Activated CD4-positive, alpha-beta T cell treated with anti-CD3 and anti-CD28 coated beads for 36 hours (primary cell): ENCODE data around the gene RNF145. TPM values are rescaled to one million over a fixed set of nuclear protein-coding genes. Genes with fewer than 3 reads are reported as not detected.
"Not testable (repeated sequence)": the region's sequence is repeated elsewhere in the genome, so short reads cannot be mapped to it uniquely, and the experiment has no call there.

ENCODE experiments used
- ATAC-seq: fragments of 200-7000 bp; cut with Tn5 transposase; one replicate; pipeline ENCODE4 v1.10.0; 2021; ENCODE audit warnings: mild to moderate bottlenecking, moderate library complexity
- CTCF ChIA-PET: fragments of 350-600 bp; sonication (Branson Sonifier 250); formaldehyde crosslinking; loops from one replicate; lab custom pipeline; 2021; ENCODE audit warnings: antibody characterized with exemption; lab: Charles Lee
- POLR2A ChIA-PET: fragments of 350-600 bp; sonication (Branson Sonifier 250); formaldehyde crosslinking; loops from one replicate; lab custom pipeline; 2021; ENCODE audit warnings: antibody characterized with exemption, inconsistent platforms; lab: Charles Lee
- DNase-seq: peaks from one replicate; pipeline ENCODE4 v3.0.0-alpha.2; 2020
- H3K27ac Mint-ChIP-seq: one replicate; pipeline ENCODE4 v1.8.0; 2021; ENCODE audit warnings: mixed read lengths
- H3K27me3 Mint-ChIP-seq: one replicate; pipeline ENCODE4 v1.8.0; 2021; ENCODE audit warnings: mixed read lengths
- H3K36me3 Mint-ChIP-seq: one replicate; pipeline ENCODE4 v1.8.0; 2021; ENCODE audit warnings: low read depth, mixed read lengths
- H3K4me1 Mint-ChIP-seq: one replicate; pipeline ENCODE4 v1.8.0; 2021; ENCODE audit warnings: mixed read lengths
- H3K4me3 Mint-ChIP-seq: one replicate; pipeline ENCODE4 v1.8.0; 2021; ENCODE audit warnings: mild to moderate bottlenecking, moderate library complexity, mixed read lengths
- H3K9me3 Mint-ChIP-seq: one replicate; pipeline ENCODE4 v1.8.0; 2021; ENCODE audit warnings: low read depth, mixed read lengths
- intact Hi-C, 2 experiments: fragments of 100-400 bp; cut with DNase I in 1 of 2; cut with micrococcal nuclease in 1 of 2; formaldehyde crosslinking; loops; one replicate each; pipeline versions ENCODE4 v1.14.2 to v1.15.1; 2022 to 2024; cut with DNase I, micrococcal nuclease
- total RNA-seq, 2 experiments: library from RNA; stranded (reverse); gene quantifications; one replicate each; pipeline ENCODE4 v1.2.3, GENCODE V29; 2021

Gene RNF145
- total RNA-seq, 2 experiments from 2014 or later, result 81.9 to 87.5 TPM

DNA sequence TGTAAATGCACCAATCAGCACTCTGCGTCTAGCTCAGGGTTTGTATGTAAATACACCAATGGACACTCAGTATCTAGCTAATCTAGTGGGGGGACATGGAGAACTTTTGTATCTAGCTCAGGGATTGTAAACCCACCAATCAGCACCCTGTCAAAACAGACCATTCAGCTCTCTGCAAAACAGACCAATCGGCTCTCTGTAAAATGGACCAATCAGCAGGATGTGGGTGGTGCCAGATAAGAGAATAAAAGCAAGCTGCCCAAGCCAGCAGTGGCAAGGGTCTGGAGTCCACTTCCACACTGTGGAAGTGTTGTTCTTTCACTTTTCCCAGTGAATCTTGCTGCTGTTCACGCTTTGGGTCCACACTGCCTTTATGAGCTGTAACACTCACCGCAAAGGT is 89.5 kb downstream of the RNF145 start:
- H3K36me3 Mint-ChIP-seq, DNase-seq, ATAC-seq, H3K27me3 Mint-ChIP-seq, H3K9me3 Mint-ChIP-seq, intact Hi-C loops: not testable (repeated sequence)
- peak overlapping the region; percentile 42 for H3K4me3 Mint-ChIP-seq
- H3K27ac Mint-ChIP-seq, result peak overlapping the region; percentile 95
- POLR2A ChIA-PET, result interaction anchor here (0.6 kb wide), 1 partner anchor 198 kb away, joined by 3 read pairs; no protein-coding TSS in a partner anchor
- peaks cover 22% of the 10 kb centered on the region for H3K4me1 Mint-ChIP-seq
- CTCF ChIA-PET, result interaction anchor here (0.6 to 1.9 kb wide), 5 partner anchors 13 to 420 kb away, joined by 3 to 8 read pairs (median 3); no protein-coding TSS in a partner anchor

- H3K36me3 Mint-ChIP-seq, H3K27ac Mint-ChIP-seq, ATAC-seq, DNase-seq, H3K4me3 Mint-ChIP-seq, intact Hi-C loops, H3K9me3 Mint-ChIP-seq, H3K27me3 Mint-ChIP-seq, POLR2A ChIA-PET: not testable (repeated sequence)
- H3K4me1 Mint-ChIP-seq, result peaks cover 22% of the 10 kb centered on the region
- CTCF ChIA-PET, result interaction anchor here (0.6 to 1.9 kb wide), 5 partner anchors 12 to 420 kb away, joined by 3 to 8 read pairs (median 3); no protein-coding TSS in a partner anchor
Observed at GRCh38 chr5:159118958-159119659, 90.2 kb downstream of the RNF145 start.

GRCh38 chr5:159113405-159113804 is 95.9 kb downstream of the RNF145 start:
- ATAC-seq (no peak), DNase-seq (no peak)
- intact Hi-C loops, result no loop called here
- no peak overlapping the region for H3K27ac Mint-ChIP-seq
- H3K9me3 Mint-ChIP-seq, result peaks cover 2% of the 10 kb centered on the region
- CTCF ChIA-PET, result no interaction called here
- POLR2A ChIA-PET, result no interaction called here
- no peak overlapping the region for H3K4me3 Mint-ChIP-seq
- no peaks in the 10 kb centered on the region for H3K4me1 Mint-ChIP-seq
- H3K36me3 Mint-ChIP-seq, result no peaks in the 10 kb centered on the region
- H3K27me3 Mint-ChIP-seq, result peaks cover 15% of the 10 kb centered on the region

GRCh38 chr5:159112436-159112835 is 96.9 kb downstream of the RNF145 start:
- no peaks in the 10 kb centered on the region for H3K36me3 Mint-ChIP-seq
- H3K4me1 Mint-ChIP-seq, result no peaks in the 10 kb centered on the region
- H3K27ac Mint-ChIP-seq, result no peak overlapping the region
- H3K27me3 Mint-ChIP-seq, result peaks cover 17% of the 10 kb centered on the region
- H3K4me3 Mint-ChIP-seq, result no peak overlapping the region
- CTCF ChIA-PET, result interaction anchor here (2.8 to 3.2 kb wide), 2 partner anchors 20 to 417 kb away, joined by 13 to 17 read pairs; no protein-coding TSS in a partner anchor
- DNase-seq (no peak), ATAC-seq (no peak)
- intact Hi-C loops, result no loop called here
- H3K9me3 Mint-ChIP-seq, result no peaks in the 10 kb centered on the region
- POLR2A ChIA-PET, result no interaction called here

Other genes starting within 250 kb of the RNF145 start
- under 1 TPM in 1 of 2 experiments, not detected in 1; 0.12 TPM for gene EBF1, start 109.6 kb downstream of the RNF145 start, total RNA-seq
- 10 to 100 TPM; 26.0 to 31.0 TPM for gene UBLCP1, start 53.7 kb upstream of the RNF145 start, total RNA-seq
- not detected for gene IL12B, start 120.9 kb upstream of the RNF145 start, total RNA-seq